IgD-negative memory B cell (primary cell): ENCODE data around the gene COG1. TPM values are rescaled to one million over a fixed set of nuclear protein-coding genes. Genes with fewer than 3 reads are reported as not detected.

ENCODE experiments used
- H3K27ac Mint-ChIP-seq, 3 donors: one replicate each; pipeline ENCODE4 v1.8.0; 2020 to 2022; ENCODE audit warnings: mild to moderate bottlenecking in 3 of 3, mixed read lengths in 3 of 3, moderate library complexity in 1 of 3
- H3K27me3 Mint-ChIP-seq: one replicate; pipeline ENCODE4 v1.8.0; 2021; ENCODE audit warnings: mixed read lengths
- H3K36me3 Mint-ChIP-seq: one replicate; pipeline ENCODE4 v1.8.0; 2020; ENCODE audit warnings: mild to moderate bottlenecking, mixed read lengths
- H3K4me1 Mint-ChIP-seq, 3 donors: one replicate each; pipeline ENCODE4 v1.8.0; 2020 to 2022; ENCODE audit warnings: mixed read lengths in 3 of 3, mild to moderate bottlenecking in 1 of 3
- H3K4me3 Mint-ChIP-seq, 4 donors: one replicate each; pipeline ENCODE4 v1.8.0; 2020 to 2022; ENCODE audit warnings: mild to moderate bottlenecking in 4 of 4, mixed read lengths in 4 of 4, moderate library complexity in 3 of 4
- H3K9me3 Mint-ChIP-seq, 3 donors: one replicate each; pipeline ENCODE4 v1.8.0; 2020 to 2021; ENCODE audit warnings: mixed read lengths in 3 of 3, mild to moderate bottlenecking in 1 of 3
- polyA plus RNA-seq: library from polyadenylated mRNA; unstranded; fragments of 300-500 nt; fragmentation: Illumina TruSeq; gene quantifications from one replicate; pipeline ENCODE4 v1.2.3, GENCODE V29; 2021

COG1 gene
- polyA plus RNA-seq, 1 donor from 2014 or later, result 24.3 TPM

- no peaks in the 10 kb centered on the region for H3K9me3 Mint-ChIP-seq
- no peak overlapping the region for H3K27ac Mint-ChIP-seq
- H3K36me3 Mint-ChIP-seq, result no peaks in the 10 kb centered on the region
- no peak overlapping the region for H3K4me3 Mint-ChIP-seq
- H3K27me3 Mint-ChIP-seq, result no peaks in the 10 kb centered on the region
- peaks cover 0 to 1% (median 0%) of the 10 kb centered on the region in 3 donors for H3K4me1 Mint-ChIP-seq
Measured at GRCh38 chr17:73247726-73248125, 54.9 kb downstream of the COG1 start.

- no peak overlapping the region for H3K4me3 Mint-ChIP-seq
- no peaks in the 10 kb centered on the region for H3K27me3 Mint-ChIP-seq
- peaks cover 0 to 1% (median 0%) of the 10 kb centered on the region in 3 donors for H3K4me1 Mint-ChIP-seq
- H3K36me3 Mint-ChIP-seq, result no peaks in the 10 kb centered on the region
- H3K9me3 Mint-ChIP-seq, result no peaks in the 10 kb centered on the region
- no peak overlapping the region for H3K27ac Mint-ChIP-seq
Measured at GRCh38 chr17:73248532-73248931, 55.7 kb downstream of the COG1 start.

GRCh38 chr17:73249700-73250099 lies 56.8 kb downstream of the COG1 start:
- Mint-ChIP-seq H3K4me1 (no peaks in the 10 kb centered on the region), H3K4me3 (no peak overlapping the region), H3K9me3 (no peaks in the 10 kb centered on the region), H3K27me3 (no peaks in the 10 kb centered on the region), H3K36me3 (no peaks in the 10 kb centered on the region), H3K27ac (peak overlapping the region in 1 of 3 donors; percentile 28)

- Mint-ChIP-seq H3K9me3 (no peaks in the 10 kb centered on the region), H3K36me3 (no peaks in the 10 kb centered on the region), H3K27ac (no peak overlapping the region), H3K4me3 (no peak overlapping the region), H3K27me3 (no peaks in the 10 kb centered on the region), H3K4me1 (peaks cover 0 to 1% (median 0%) of the 10 kb centered on the region in 3 donors)
Measured at GRCh38 chr17:73250851-73251640, 58.2 kb downstream of the COG1 start.

- Mint-ChIP-seq H3K9me3 (no peaks in the 10 kb centered on the region), H3K4me1 (peaks cover 0 to 1% (median 0%) of the 10 kb centered on the region in 3 donors), H3K4me3 (no peak overlapping the region), H3K27me3 (no peaks in the 10 kb centered on the region), H3K27ac (peak overlapping the region in 1 of 3 donors; percentile 27), H3K36me3 (no peaks in the 10 kb centered on the region)
Measured at GRCh38 chr17:73251871-73252270, 59.0 kb downstream of the COG1 start.

GRCh38 chr17:73255671-73256181 lies 62.9 kb downstream of the COG1 start:
- Mint-ChIP-seq H3K27me3 (peaks cover under 1% of the 10 kb centered on the region), H3K4me3 (no peak overlapping the region), H3K27ac (no peak overlapping the region), H3K4me1 (peaks cover 0 to 1% (median 0%) of the 10 kb centered on the region in 3 donors), H3K9me3 (no peaks in the 10 kb centered on the region), H3K36me3 (no peaks in the 10 kb centered on the region)

GRCh38 chr17:73256220-73256619 lies 63.4 kb downstream of the COG1 start:
- H3K9me3 Mint-ChIP-seq, result no peaks in the 10 kb centered on the region
- H3K4me3 Mint-ChIP-seq, result no peak overlapping the region
- H3K27ac Mint-ChIP-seq, result no peak overlapping the region
- H3K4me1 Mint-ChIP-seq, result peaks cover 0 to 1% (median 0%) of the 10 kb centered on the region in 3 donors
- H3K36me3 Mint-ChIP-seq, result no peaks in the 10 kb centered on the region
- H3K27me3 Mint-ChIP-seq, result peaks cover 1% of the 10 kb centered on the region

GRCh38 chr17:73257516-73257915 lies 64.7 kb downstream of the COG1 start:
- peaks cover 1% of the 10 kb centered on the region for H3K27me3 Mint-ChIP-seq
- no peaks in the 10 kb centered on the region for H3K9me3 Mint-ChIP-seq
- peaks cover 0 to 1% (median 0%) of the 10 kb centered on the region in 3 donors for H3K4me1 Mint-ChIP-seq
- no peak overlapping the region for H3K4me3 Mint-ChIP-seq
- H3K36me3 Mint-ChIP-seq, result no peaks in the 10 kb centered on the region
- H3K27ac Mint-ChIP-seq, result no peak overlapping the region

Other genes with a start within 250 kb of the COG1 start
- 13.7 TPM for gene SLC39A11, start 100.4 kb upstream of the COG1 start, polyA plus RNA-seq
- gene SSTR2, start 28.0 kb upstream of the COG1 start, polyA plus RNA-seq, result not detected
- not detected for gene CPSF4L, start 68.8 kb downstream of the COG1 start, polyA plus RNA-seq
- gene CDC42EP4, start 118.9 kb downstream of the COG1 start, polyA plus RNA-seq, result 0.39 TPM